ENCODE measurements around the gene ST6GALNAC4. TPM values are rescaled to one million over a fixed set of nuclear protein-coding genes. Genes with fewer than 3 reads are reported as not detected.

Gene ST6GALNAC4
- total and polyA plus RNA-seq, 2 donors (not counting 1 experiment from before 2014, with no cell fraction given): 80.5 to 199 TPM

- no peak overlapping the region for H3K4me3 ChIP-seq (ENCODE audit: control extremely low read depth in 1 of 5, extremely low read depth in 1 of 5, insufficient read depth in 1 of 5, low read depth in 2 of 5, low read length in 4 of 5)
- no peak for DNase-seq
- Mint-ChIP-seq H3K9me3 (ENCODE audit: insufficient read depth) (no peaks in the 10 kb centered on the region), H3K4me1 (peaks cover 50% of the 10 kb centered on the region), H3K27me3 (no peaks in the 10 kb centered on the region), H3K27ac (no peak overlapping the region), H3K4me3 (no peak overlapping the region)
- TF ChIP-seq EZH2 (IDR thresholded peaks at IDR 0.05; ENCODE audit: borderline replicate concordance, insufficient read depth, low read depth, low read length, poor library complexity, severe bottlenecking): no peak
- no peak for TF ChIP-seq CTCF (IDR thresholded peaks at IDR 0.05)
- intact Hi-C loops (cut with micrococcal nuclease): loop anchor here (1.0 to 5.0 kb wide), 5 partner anchors 16 to 162 kb away; no protein-coding TSS in a partner anchor
- peaks cover 0 to 16% of the 10 kb centered on the region in 2 experiments for H3K36me3 ChIP-seq (replicated peaks in 1 of 2; ENCODE audit: control extremely low read depth in 1 of 2, control insufficient read depth in 1 of 2, extremely low read depth in 1 of 2, insufficient read depth in 2 of 2, low read length in 1 of 2)
- H3K9ac ChIP-seq (ENCODE audit: low read length): no peak overlapping the region
- H3K27ac ChIP-seq (ENCODE audit: low read length in 2 of 2): peak overlapping the region in 1 of 2 donors; percentile 11
- no peaks in the 10 kb centered on the region for H3K27me3 ChIP-seq (replicated peaks in 1 of 4; ENCODE audit: control extremely low read depth in 1 of 4, control insufficient read depth in 3 of 4, insufficient read depth in 4 of 4, low read length in 3 of 4)
- H3K9me3 ChIP-seq (ENCODE audit: control extremely low read depth in 1 of 3, control insufficient read depth in 2 of 3, insufficient read depth in 1 of 3, low read length in 2 of 3): no peaks in the 10 kb centered on the region
- ATAC-seq (ENCODE audit: low read depth): no peak
- peaks cover 95% of the 10 kb centered on the region for H3K79me2 ChIP-seq (ENCODE audit: control insufficient read depth, insufficient read depth, low read length)
- 95% methylated on average over 7 of the region's 13 CpGs for WGBS (ENCODE audit: insufficient coverage)
- peak overlapping the region; percentile 33 for H3K4me2 ChIP-seq (replicated peaks; ENCODE audit: low read depth, low read length, poor library complexity, severe bottlenecking)
- H3K4me1 ChIP-seq (ENCODE audit: control insufficient read depth in 2 of 2, insufficient read depth in 2 of 2, low read length in 2 of 2): peaks cover 8 to 27% of the 10 kb centered on the region in 2 donors
- ChIA-PET POLR2A (interaction anchor here (0.7 to 2.0 kb wide), 9 partner anchors 10 to 80 kb away, joined by 3 to 14 read pairs (median 4); partner anchors contain the start of gene EEIG1), CTCF (interaction anchor here (0.9 to 12.8 kb wide), 21 partner anchors 8 to 171 kb away, joined by 3 to 251 read pairs (median 8); partner anchors contain the start of gene EEIG1)
- no peak overlapping the region for H2AFZ ChIP-seq (ENCODE audit: insufficient read depth, low read depth, low read length, poor library complexity, severe bottlenecking)
- H4K20me1 ChIP-seq (ENCODE audit: control insufficient read depth, insufficient read depth, low read length, poor library complexity, severe bottlenecking): peaks cover 86% of the 10 kb centered on the region
These were observed 38.0 kb upstream of the ST6GALNAC4 start for GRCh38 chr9:127954831-127955293.

Data from B cell (primary cell).